Stimulated activated CD4-positive, alpha-beta T cell treated with anti-CD3 and anti-CD28 coated beads, Interleukin-12 subunit alpha, Interleukin-12 subunit beta, amount 100 ng/mL, for 4 hours (primary cell): ENCODE measurements around the gene FOXS1.
"Not testable (repeated sequence)": the region's sequence is repeated elsewhere in the genome, so short reads cannot be mapped to it uniquely, and the experiment has no call there.

Experiments used
- DNase-seq: peaks from one replicate; pipeline ENCODE4 v3.0.0-alpha.2; 2020

FOXS1 gene

GRCh38 chr20:31838646-31839292, 6.6 kb downstream of the FOXS1 start:
- DNase-seq: no peak

- DNase-seq: no peak
These were observed 7.5 kb downstream of the FOXS1 start for GRCh38 chr20:31837896-31838397.

- no peak for DNase-seq
These were observed 8.4 kb downstream of the FOXS1 start for GRCh38 chr20:31836853-31837608.

GRCh38 chr20:31835977-31836852, 9.2 kb downstream of the FOXS1 start:
- no peak for DNase-seq

GRCh38 chr20:31835554-31835953, 9.8 kb downstream of the FOXS1 start:
- no peak for DNase-seq

- DNase-seq: no peak
These were observed 11.4 kb downstream of the FOXS1 start for GRCh38 chr20:31833931-31834521.

GRCh38 chr20:31833130-31833930, 12.1 kb downstream of the FOXS1 start:
- DNase-seq: peak; percentile 61

GRCh38 chr20:31831771-31832306, 13.6 kb downstream of the FOXS1 start:
- DNase-seq: no peak

- DNase-seq: no peak
These were observed 14.2 kb downstream of the FOXS1 start for GRCh38 chr20:31831211-31831610.

- no peak for DNase-seq
These were observed 14.9 kb downstream of the FOXS1 start for GRCh38 chr20:31830406-31830981.

- no peak for DNase-seq
These were observed 15.7 kb downstream of the FOXS1 start for GRCh38 chr20:31829731-31830130.

- DNase-seq: not testable (repeated sequence)
These were observed 17.4 kb downstream of the FOXS1 start for GRCh38 chr20:31828016-31828415.

- no peak for DNase-seq
These were observed 18.3 kb downstream of the FOXS1 start for GRCh38 chr20:31827059-31827458.

- no peak for DNase-seq
These were observed 19.3 kb downstream of the FOXS1 start for GRCh38 chr20:31826074-31826473.

GRCh38 chr20:31824554-31825313, 20.7 kb downstream of the FOXS1 start:
- DNase-seq: no peak

GRCh38 chr20:31824125-31824485, 21.3 kb downstream of the FOXS1 start:
- DNase-seq: no peak

GRCh38 chr20:31823360-31824124, 21.9 kb downstream of the FOXS1 start:
- DNase-seq: no peak

- DNase-seq: peak; percentile 76
These were observed 22.7 kb downstream of the FOXS1 start for GRCh38 chr20:31822421-31823330.

- DNase-seq: no peak
These were observed 24.0 kb downstream of the FOXS1 start for GRCh38 chr20:31821427-31821826.
